ENCODE measurements around the gene PEX14.

DNA sequence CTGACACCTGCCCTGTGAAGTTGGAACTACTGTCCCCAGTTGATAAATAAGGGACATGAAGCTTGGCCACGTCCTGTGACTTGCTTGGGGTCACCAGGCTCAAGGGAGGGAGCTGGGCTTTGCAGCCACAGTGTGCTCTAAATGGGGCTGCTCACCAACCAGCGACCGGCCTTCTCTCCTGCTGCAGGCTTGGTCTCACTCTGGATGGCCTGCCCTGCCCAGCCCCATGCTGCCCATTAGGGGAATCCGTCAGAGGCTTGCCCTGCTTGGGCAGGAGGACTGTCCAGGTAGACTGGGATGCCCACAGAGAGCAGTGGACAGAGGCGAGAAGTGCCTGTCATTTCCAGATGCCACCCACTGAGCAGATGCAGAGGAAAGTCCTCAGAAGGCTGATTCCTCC lies 45.8 kb upstream of the PEX14 start:
- no peak for TF ChIP-seq EZH2 (IDR thresholded peaks at IDR 0.05; ENCODE audit: borderline replicate concordance, control insufficient read depth, low read depth, low read length)
- no peak for TF ChIP-seq ZNF592 (IDR thresholded peaks at IDR 0.05)
- TF ChIP-seq GABPA (IDR thresholded peaks at IDR 0.05; ENCODE audit: low read depth): no peak
- TF ChIP-seq NRF1 (conservative IDR thresholded peaks at IDR 0.05; ENCODE audit: low read depth, low read length): no peak
- no peak for TF ChIP-seq CTCF (IDR thresholded peaks at IDR 0.05 in 2 of 3, conservative IDR thresholded peaks at IDR 0.05 in 1 of 3; ENCODE audit: control insufficient read depth in 2 of 3, extremely low read depth in 1 of 3, insufficient read depth in 1 of 3, low read depth in 3 of 3, low read length in 3 of 3)
- no peak for TF ChIP-seq CHD2 (IDR thresholded peaks at IDR 0.05; ENCODE audit: borderline replicate concordance, low read depth, low read length)
- TF ChIP-seq POLR2AphosphoS2 (IDR thresholded peaks at IDR 0.05; ENCODE audit: low read depth, low read length): no peak
- TF ChIP-seq SIN3A (IDR thresholded peaks at IDR 0.05; ENCODE audit: low read depth, low read length): no peak
- no peak for TF ChIP-seq SREBF2 (IDR thresholded peaks at IDR 0.05; ENCODE audit: low read length)
